Right lobe of liver (tissue), 6 donors: ENCODE data around the gene USP11. TPM values are rescaled to one million over a fixed set of nuclear protein-coding genes. Genes with fewer than 3 reads are reported as not detected.

Experiments used
- ATAC-seq, 4 donors: fragments of 200-7000 bp; cut with Tn5 transposase; one replicate each; pipeline ENCODE4 v1.9.1; 2020; ENCODE audit warnings: mild to moderate bottlenecking in 4 of 4, moderate library complexity in 4 of 4
- DNase-seq, 3 donors: peaks; one replicate each; pipeline ENCODE4 v3.0.0-alpha.2; 2020
- H3K27ac ChIP-seq, 3 donors: fragments of 200-600 bp; one replicate each; pipeline ENCODE4 v1.8.0; 2022
- H3K27me3 ChIP-seq, 2 donors: fragments of 200-600 bp; one replicate each; pipeline ENCODE4 v1.8.0; 2022
- H3K36me3 ChIP-seq, 4 donors: fragments of 200-600 bp; sonication (generic) in 1 of 4; one replicate each; pipeline versions ENCODE4 v1.5.1 to v1.8.0; 2017 to 2022; ENCODE audit warnings: control low read depth in 1 of 4
- H3K4me1 ChIP-seq, 4 donors: fragments of 200-600 bp; sonication (generic) in 1 of 4; one replicate each; pipeline versions ENCODE4 v1.5.1 to v1.8.0; 2017 to 2022; ENCODE audit warnings: control low read depth in 1 of 4
- H3K4me3 ChIP-seq, 3 donors: fragments of 200-600 bp; one replicate each; pipeline ENCODE4 v1.8.0; 2022
- H3K9me3 ChIP-seq, 4 donors: fragments of 200-600 bp; sonication (generic) in 1 of 4; one replicate each; pipeline versions ENCODE4 v1.5.1 to v1.8.0; 2017 to 2022; ENCODE audit warnings: control low read depth in 1 of 4
- POLR2A ChIP-seq: fragments of 450-650 bp; IDR thresholded peaks from one replicate; pipeline ENCODE4 v1.6.1; 2017; ENCODE audit warnings: antibody characterized with exemption, mild to moderate bottlenecking
- WGBS: methylation state at CpG from one replicate; pipeline ENCODE4 v1.1.6; 2018; ENCODE audit warnings: low coverage, low lambda C conversion rate; ENCODE audit not compliant: insufficient coverage; ENCODE audit errors: missing lambda C conversion rate; 5-methylcytosine and 5-hydroxymethylcytosine counted together
- intact Hi-C, 2 donors: fragments of 100-400 bp; cut with DNase I; formaldehyde crosslinking; loops; one replicate each; pipeline versions ENCODE4 v1.11.2 to v1.14.1; 2022
- total RNA-seq, 6 experiments: library from RNA; depleted of rRNA in 2 of 6; stranded (reverse); fragments of >200 nt in 2 of 6; fragmentation: NEBNext Ultra II Directional in 3 of 6; extraction: Animal tissue kit (Norgen Biotek cat#: 25700) in 3 of 6; gene quantifications; one replicate each; pipeline versions ENCODE4 v1.1.0 to v1.2.4, GENCODE V29; 2016 to 2023
- TF ChIP-seq, protein P1 (sequence below), 4 donors: fragments of 200-600 bp in 3 of 4; fragments of 450-650 bp in 1 of 4; IDR thresholded peaks; one replicate each; pipeline versions ENCODE4 v1.5.1 to v1.8.0; 2016 to 2022; ENCODE audit warnings: antibody characterized with exemption in 4 of 4, mild to moderate bottlenecking in 2 of 4
- donor health status: DM: no; HTN: yes; CAD: no.
- donor health status: DM: no; HTN: no; CAD: no.
- donor health status: DM: no; HTN: no; CAD: no.
- donor health status: DM: no; HTN: yes; CAD: no.
- donor health status: DM: no; HTN: yes; CAD: no.

The USP11 gene
- total RNA-seq, 6 experiments from 2014 or later: 7.1 to 14.7 (median 11.4) TPM

DNA sequence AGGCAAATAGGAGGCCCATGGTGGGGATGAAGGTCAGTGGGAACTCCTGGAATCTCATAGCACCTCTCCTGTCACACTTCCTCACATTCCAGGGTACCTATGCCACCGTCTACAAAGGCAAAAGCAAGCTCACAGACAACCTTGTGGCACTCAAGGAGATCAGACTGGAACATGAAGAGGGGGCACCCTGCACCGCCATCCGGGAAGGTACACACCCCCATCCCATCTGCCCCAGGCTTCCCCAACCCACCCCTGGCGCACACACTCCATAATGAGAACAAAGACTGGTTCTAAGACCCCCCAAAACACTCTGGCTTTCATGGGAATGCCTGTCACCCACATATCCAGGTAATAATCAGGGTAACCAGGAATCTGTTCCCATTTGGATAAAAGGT, 7.9 kb upstream of the USP11 start:
- no peaks in the 10 kb centered on the region for H3K9me3 ChIP-seq
- H3K27ac ChIP-seq: no peak overlapping the region
- ATAC-seq (no peak), DNase-seq (peak in 1 of 3 donors; percentile 21)
- intact Hi-C loops: no loop called here
- WGBS: 93% methylated on average over 3 of the region's 4 CpGs
- TF ChIP-seq POLR2A: no peak
- TF ChIP-seq, protein P1, sequence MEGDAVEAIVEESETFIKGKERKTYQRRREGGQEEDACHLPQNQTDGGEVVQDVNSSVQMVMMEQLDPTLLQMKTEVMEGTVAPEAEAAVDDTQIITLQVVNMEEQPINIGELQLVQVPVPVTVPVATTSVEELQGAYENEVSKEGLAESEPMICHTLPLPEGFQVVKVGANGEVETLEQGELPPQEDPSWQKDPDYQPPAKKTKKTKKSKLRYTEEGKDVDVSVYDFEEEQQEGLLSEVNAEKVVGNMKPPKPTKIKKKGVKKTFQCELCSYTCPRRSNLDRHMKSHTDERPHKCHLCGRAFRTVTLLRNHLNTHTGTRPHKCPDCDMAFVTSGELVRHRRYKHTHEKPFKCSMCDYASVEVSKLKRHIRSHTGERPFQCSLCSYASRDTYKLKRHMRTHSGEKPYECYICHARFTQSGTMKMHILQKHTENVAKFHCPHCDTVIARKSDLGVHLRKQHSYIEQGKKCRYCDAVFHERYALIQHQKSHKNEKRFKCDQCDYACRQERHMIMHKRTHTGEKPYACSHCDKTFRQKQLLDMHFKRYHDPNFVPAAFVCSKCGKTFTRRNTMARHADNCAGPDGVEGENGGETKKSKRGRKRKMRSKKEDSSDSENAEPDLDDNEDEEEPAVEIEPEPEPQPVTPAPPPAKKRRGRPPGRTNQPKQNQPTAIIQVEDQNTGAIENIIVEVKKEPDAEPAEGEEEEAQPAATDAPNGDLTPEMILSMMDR (IDR thresholded peaks at IDR 0.05): no peak
- H3K4me1 ChIP-seq: peaks cover 0 to 8% (median 0%) of the 10 kb centered on the region in 4 donors
- H3K27me3 ChIP-seq: no peaks in the 10 kb centered on the region
- no peak overlapping the region for H3K4me3 ChIP-seq
- H3K36me3 ChIP-seq: peaks cover 0 to 44% (median 10%) of the 10 kb centered on the region in 4 donors

DNA sequence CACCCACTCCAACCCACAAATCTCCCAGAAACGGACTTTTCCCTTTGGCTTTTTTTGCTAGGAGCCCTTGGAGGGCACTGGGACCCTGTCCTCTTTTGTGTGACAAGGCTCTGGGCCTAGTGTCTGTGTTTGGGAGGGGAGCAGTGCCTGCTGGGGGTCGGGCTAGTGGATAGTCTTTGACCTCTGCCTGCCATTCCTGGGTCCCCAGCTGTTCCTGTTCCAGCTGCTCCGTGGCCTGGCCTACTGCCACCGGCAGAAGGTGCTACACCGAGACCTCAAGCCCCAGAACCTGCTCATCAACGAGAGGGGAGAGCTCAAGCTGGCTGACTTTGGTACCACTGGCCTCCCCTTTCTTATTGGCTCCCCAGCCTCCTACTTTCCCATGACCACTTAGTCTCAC, 6.7 kb upstream of the USP11 start:
- H3K4me3 ChIP-seq: no peak overlapping the region
- H3K27ac ChIP-seq: no peak overlapping the region
- no peak for TF ChIP-seq POLR2A
- TF ChIP-seq, protein P1 (IDR thresholded peaks at IDR 0.05): no peak
- H3K27me3 ChIP-seq: no peaks in the 10 kb centered on the region
- ATAC-seq (no peak), DNase-seq (peak in 1 of 3 donors; percentile 31)
- H3K9me3 ChIP-seq: no peaks in the 10 kb centered on the region
- 80% methylated on average over 2 of the region's 6 CpGs for WGBS
- H3K4me1 ChIP-seq: no peaks in the 10 kb centered on the region
- peaks cover 0 to 44% (median 10%) of the 10 kb centered on the region in 4 donors for H3K36me3 ChIP-seq
- intact Hi-C loops: no loop called here

DNA sequence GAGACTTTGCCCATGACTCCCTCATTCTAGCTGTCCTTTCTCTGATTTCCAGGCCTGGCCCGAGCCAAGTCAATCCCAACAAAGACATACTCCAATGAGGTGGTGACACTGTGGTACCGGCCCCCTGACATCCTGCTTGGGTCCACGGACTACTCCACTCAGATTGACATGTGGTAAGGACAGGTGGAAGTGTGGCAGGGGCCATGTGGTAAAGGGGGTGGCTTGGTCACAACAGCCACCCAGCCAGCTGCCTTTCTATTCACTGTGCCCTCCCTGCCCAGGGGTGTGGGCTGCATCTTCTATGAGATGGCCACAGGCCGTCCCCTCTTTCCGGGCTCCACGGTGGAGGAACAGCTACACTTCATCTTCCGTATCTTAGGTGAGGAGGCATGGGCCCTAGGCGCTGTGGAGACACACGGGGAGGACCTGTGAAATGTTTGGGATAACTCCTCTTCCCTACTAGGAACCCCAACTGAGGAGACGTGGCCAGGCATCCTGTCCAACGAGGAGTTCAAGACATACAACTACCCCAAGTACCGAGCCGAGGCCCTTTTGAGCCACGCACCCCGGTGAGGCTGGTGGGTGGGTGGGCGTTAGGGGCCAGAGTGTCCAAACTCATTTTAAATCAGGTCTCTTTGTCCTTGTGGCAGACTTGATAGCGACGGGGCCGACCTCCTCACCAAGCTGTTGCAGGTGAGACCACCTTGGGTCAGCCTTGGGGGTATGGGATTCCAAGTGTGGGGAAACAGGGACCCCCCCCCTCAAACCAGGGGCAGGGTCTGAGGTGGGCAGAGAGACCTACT, 6.1 kb upstream of the USP11 start:
- DNase-seq (peak in 2 of 3 donors; percentile 12 to 39), ATAC-seq (no peak)
- TF ChIP-seq POLR2A: no peak
- TF ChIP-seq, protein P1 (IDR thresholded peaks at IDR 0.05): no peak
- Histone ChIP-seq H3K27ac (no peak overlapping the region), H3K36me3 (peaks cover 0 to 44% (median 10%) of the 10 kb centered on the region in 4 donors), H3K4me1 (no peaks in the 10 kb centered on the region), H3K9me3 (no peaks in the 10 kb centered on the region), H3K4me3 (no peak overlapping the region), H3K27me3 (no peaks in the 10 kb centered on the region)
- WGBS: no CpG with 5 or more reads among the region's 19 CpGs
- intact Hi-C loops: no loop called here

DNA sequence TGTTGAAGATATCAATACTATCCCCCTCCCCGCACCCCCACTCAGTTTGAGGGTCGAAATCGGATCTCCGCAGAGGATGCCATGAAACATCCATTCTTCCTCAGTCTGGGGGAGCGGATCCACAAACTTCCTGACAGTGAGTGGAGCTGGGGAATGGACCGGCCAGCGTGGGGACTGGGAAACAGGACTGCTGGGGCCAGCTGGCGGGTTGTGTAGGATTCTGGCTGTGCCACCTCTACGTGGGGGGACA, 5.5 kb upstream of the USP11 start:
- 93% methylated on average over 7 of the region's 9 CpGs for WGBS
- H3K27me3 ChIP-seq: no peaks in the 10 kb centered on the region
- H3K4me3 ChIP-seq: no peak overlapping the region
- H3K9me3 ChIP-seq: no peaks in the 10 kb centered on the region
- ATAC-seq (no peak), DNase-seq (peak in 1 of 3 donors; percentile 27)
- no peaks in the 10 kb centered on the region for H3K4me1 ChIP-seq
- H3K36me3 ChIP-seq: peaks cover 0 to 44% (median 10%) of the 10 kb centered on the region in 4 donors
- intact Hi-C loops: no loop called here
- TF ChIP-seq, protein P1 (IDR thresholded peaks at IDR 0.05): no peak
- no peak for TF ChIP-seq POLR2A
- no peak overlapping the region for H3K27ac ChIP-seq
